Brain microvascular endothelial cell (primary cell): ENCODE measurements around the gene HOXC11.

Experiments used
- DNase-seq: peaks from one replicate; pipeline ENCODE4 v3.0.0-alpha.2; 2020
- H3K27ac ChIP-seq: fragments of 250-450 bp; sonication (Bioruptor Pico); 2 replicates; pipeline ENCODE4 v1.5.1; 2020; ENCODE audit warnings: mild to moderate bottlenecking, moderate library complexity
- H3K27me3 ChIP-seq: fragments of 250-450 bp; sonication (Bioruptor Pico); replicated peaks from 2 replicates; pipeline ENCODE4 v1.5.1; 2020; ENCODE audit warnings: mild to moderate bottlenecking
- H3K36me3 ChIP-seq: fragments of 250-450 bp; sonication (Bioruptor Pico); replicated peaks from 2 replicates; pipeline ENCODE4 v1.5.1; 2020; ENCODE audit warnings: mild to moderate bottlenecking
- H3K4me3 ChIP-seq: 2 replicates; pipeline ENCODE4 v1.5.1; 2011; ENCODE audit warnings: low read depth, mild to moderate bottlenecking, control low read depth, low read length, moderate library complexity
- CTCF ChIP-seq: IDR thresholded peaks from 2 replicates; pipeline ENCODE4 v1.5.1; 2011; ENCODE audit warnings: low read depth, mild to moderate bottlenecking, moderate library complexity, low read length, control low read depth, inconsistent platforms; ENCODE audit errors: missing control alignments
- in situ Hi-C: cut with HindIII; loops from 2 replicates; pipeline ENCODE4 v1.10.0; 2017; ENCODE audit warnings: low sequenced_read_pairs, low pct_ligation_motif_present

Gene HOXC11

GRCh38 chr12:53941750-53942149, 31.2 kb upstream of the HOXC11 start:
- Histone ChIP-seq H3K4me3 (no peak overlapping the region), H3K27ac (no peak overlapping the region), H3K36me3 (no peaks in the 10 kb centered on the region), H3K27me3 (peaks cover 94% of the 10 kb centered on the region)
- TF ChIP-seq CTCF: no peak
- in situ Hi-C loops: no loop called here
- no peak for DNase-seq

DNA sequence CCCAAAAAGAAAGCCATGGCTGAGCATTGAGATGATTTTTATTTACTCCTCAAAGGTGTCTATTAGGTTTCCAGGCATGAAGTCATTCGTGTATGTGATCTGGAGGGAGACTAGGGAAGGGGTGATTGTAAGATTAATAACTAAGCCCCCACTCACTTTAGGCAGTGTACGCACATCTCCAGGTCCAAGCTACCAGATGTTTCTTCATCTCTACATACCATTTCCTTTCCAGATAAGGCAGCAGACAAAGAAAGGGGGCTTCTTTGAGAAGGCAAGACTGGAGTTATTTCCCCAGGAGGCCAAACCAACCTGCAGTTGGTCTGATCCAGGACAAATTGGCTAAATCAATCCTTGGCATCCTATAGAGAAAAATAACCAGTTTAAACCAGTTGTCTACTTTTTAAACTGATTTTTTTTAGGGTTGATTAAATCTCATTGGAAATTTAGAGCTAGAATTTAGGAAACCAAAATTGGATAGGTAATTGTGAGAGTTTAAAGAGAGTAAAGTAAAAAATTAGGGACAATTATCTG, 30.4 kb upstream of the HOXC11 start:
- Histone ChIP-seq H3K27me3 (peaks cover 91% of the 10 kb centered on the region), H3K27ac (no peak overlapping the region), H3K36me3 (no peaks in the 10 kb centered on the region), H3K4me3 (no peak overlapping the region)
- TF ChIP-seq CTCF: no peak
- in situ Hi-C loops: no loop called here
- DNase-seq: no peak

DNA sequence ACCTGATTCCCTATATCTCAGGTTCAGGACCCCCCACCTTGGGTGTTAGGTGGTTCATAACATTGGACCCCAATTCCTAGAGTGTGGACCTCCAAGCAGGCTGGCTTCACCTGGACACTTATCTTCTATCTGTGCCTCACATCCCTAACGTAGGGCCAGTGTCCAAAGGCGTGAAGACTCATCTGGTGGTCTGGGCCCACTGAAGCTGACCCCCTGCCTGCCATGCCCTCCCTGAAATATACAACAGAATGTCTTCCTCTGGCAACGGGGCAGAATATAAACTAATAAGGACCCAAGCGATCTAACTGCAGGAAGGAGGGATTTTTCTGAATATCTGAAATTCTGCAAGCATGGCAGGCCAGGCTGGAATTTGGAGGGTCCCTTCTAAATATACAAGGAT, 28.7 kb upstream of the HOXC11 start:
- in situ Hi-C loops: no loop called here
- no peak for TF ChIP-seq CTCF
- Histone ChIP-seq H3K4me3 (no peak overlapping the region), H3K36me3 (no peaks in the 10 kb centered on the region), H3K27me3 (peaks cover 90% of the 10 kb centered on the region), H3K27ac (no peak overlapping the region)
- no peak for DNase-seq

GRCh38 chr12:53944907-53945847, 27.7 kb upstream of the HOXC11 start:
- in situ Hi-C loops: no loop called here
- H3K36me3 ChIP-seq: no peaks in the 10 kb centered on the region

DNA sequence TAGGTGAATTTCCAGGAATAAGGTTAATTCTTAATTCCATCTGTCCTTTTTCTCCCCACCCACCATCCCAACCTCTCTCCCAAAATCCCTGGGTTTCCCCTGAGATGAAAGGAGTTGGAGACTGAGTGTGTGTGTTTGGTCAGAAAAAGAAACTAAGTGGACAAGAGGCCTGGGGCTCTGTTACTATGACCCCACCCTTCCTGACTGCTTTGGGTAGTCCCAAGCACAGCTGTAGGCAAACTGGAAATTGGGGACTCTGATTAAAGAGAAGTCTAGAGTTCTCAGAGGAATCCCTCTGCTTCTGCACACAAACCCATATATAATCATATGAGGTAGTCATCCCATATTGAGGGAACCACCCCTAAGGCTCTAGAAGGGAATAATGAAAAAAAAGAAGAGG, 25.2 kb upstream of the HOXC11 start:
- in situ Hi-C loops: no loop called here
- no peaks in the 10 kb centered on the region for H3K36me3 ChIP-seq
- peaks cover 95% of the 10 kb centered on the region for H3K27me3 ChIP-seq
- H3K27ac ChIP-seq: no peak overlapping the region
- H3K4me3 ChIP-seq: no peak overlapping the region
- no peak for DNase-seq
- no peak for TF ChIP-seq CTCF

More at GRCh38 chr12:53944907-53945847, 27.7 kb upstream of the HOXC11 start:
- no peak for DNase-seq
- Histone ChIP-seq H3K27me3 (peaks cover 90% of the 10 kb centered on the region), H3K4me3 (no peak overlapping the region), H3K27ac (no peak overlapping the region)
- TF ChIP-seq CTCF: no peak
